HCT116 (cell line): ENCODE measurements around the gene P2RX1. TPM values are rescaled to one million over a fixed set of nuclear protein-coding genes. Genes with fewer than 3 reads are reported as not detected.

Experiments used
- ATAC-seq: fragments of 200-7000 bp; cut with Tn5 transposase; 2 replicates; pipeline ENCODE4 v1.9.1; 2020; ENCODE audit warnings: mild to moderate bottlenecking, moderate library complexity
- BruUV-seq: library from RNA; stranded (reverse); fragments of 400-500 nt; replicated peaks from 2 replicates; lab custom pipeline; 2021; lab: Mats Ljungman, UMichigan
- CTCF ChIA-PET: fragments of 300-600 bp; sonication (Branson Sonifier 250); formaldehyde crosslinking; loops from one replicate; lab custom pipeline; 2021; ENCODE audit warnings: antibody characterized with exemption; lab: Charles Lee
- POLR2A ChIA-PET: fragments of 300-600, 350-600 bp; sonication (Branson Sonifier 250); formaldehyde crosslinking; loops from one replicate; lab custom pipeline; 2021; ENCODE audit warnings: antibody characterized with exemption; lab: Charles Lee
- RAD21 ChIA-PET, 2 experiments: fragments of 300-600 bp; sonication (Branson Sonifier 250); formaldehyde crosslinking; loops; one replicate each; lab custom pipeline; 2023; ENCODE audit warnings: low total read pairs in 2 of 2; ENCODE audit not compliant: uncharacterized antibody in 2 of 2, unreplicated experiment in 2 of 2, low non-redundant PET in 1 of 2; lab: Charles Lee
- DNase-seq: peaks from one replicate; pipeline ENCODE4 v3.0.0-alpha.2; 2010; ENCODE audit warnings: low read depth, low spot score
- H2AFZ ChIP-seq: fragments of 200-600 bp; shearing (Covaris generic), sonication (generic); 2 replicates; pipeline ENCODE4 v1.6.1; 2017; ENCODE audit warnings: low read depth, mixed run types, mixed read lengths, antibody characterized with exemption, low read length; ENCODE audit not compliant: poor library complexity, severe bottlenecking
- H3K27ac ChIP-seq: 2 replicates; pipeline ENCODE4 v1.5.1; 2012; ENCODE audit warnings: low read depth, low read length
- H3K27me3 ChIP-seq: fragments of 200-600 bp; sonication (generic); 2 replicates; pipeline ENCODE4 v1.6.1; 2016; ENCODE audit warnings: mixed run types, low read length, mixed read lengths; ENCODE audit not compliant: insufficient read depth
- H3K36me3 ChIP-seq, 2 experiments: fragments of 200-500 bp in 1 of 2; fragments of 200-600 bp in 1 of 2; sonication (Bioruptor generic) in 1 of 2; sonication (generic) in 1 of 2; 2 replicates each; pipeline versions ENCODE4 v1.5.1 to v1.6.1; 2014 to 2016; ENCODE audit warnings: low read length in 2 of 2, inconsistent platforms in 1 of 2, mixed read lengths in 1 of 2, mixed run types in 1 of 2; ENCODE audit not compliant: insufficient read depth in 2 of 2, control insufficient read depth in 1 of 2
- H3K4me1 ChIP-seq, 2 experiments: fragments of 200-600 bp in 1 of 2; sonication (generic) in 1 of 2; 2 replicates each; pipeline versions ENCODE4 v1.5.1 to v1.6.1; 2012 to 2017; ENCODE audit warnings: low read length in 2 of 2, inconsistent platforms in 1 of 2, mild to moderate bottlenecking in 1 of 2, mixed read lengths in 1 of 2, mixed run types in 1 of 2, moderate library complexity in 1 of 2; ENCODE audit not compliant: insufficient read depth in 2 of 2, control insufficient read depth in 1 of 2
- H3K4me2 ChIP-seq: fragments of 200-600 bp; sonication (generic); 2 replicates; pipeline ENCODE4 v1.6.1; 2017; ENCODE audit warnings: mixed run types, low read length, mixed read lengths
- H3K4me3 ChIP-seq, 2 experiments: fragments of 200-600 bp in 1 of 2; sonication (generic) in 1 of 2; replicated peaks in 1 of 2; 2 replicates each; pipeline ENCODE4 v1.5.1; 2011 to 2016; ENCODE audit warnings: low read length in 2 of 2, control low read depth in 1 of 2, low read depth in 1 of 2, mild to moderate bottlenecking in 1 of 2, mixed read lengths in 1 of 2, mixed run types in 1 of 2
- H3K79me2 ChIP-seq: fragments of 200-600 bp; sonication (generic); 2 replicates; pipeline ENCODE4 v1.6.1; 2017; ENCODE audit warnings: mild to moderate bottlenecking, mixed run types, low read length, moderate library complexity, mixed read lengths; ENCODE audit not compliant: insufficient read depth
- H3K9ac ChIP-seq: fragments of 200-600 bp; sonication (generic); 2 replicates; pipeline ENCODE4 v1.6.1; 2016; ENCODE audit warnings: low read length, mixed read lengths
- H3K9me2 ChIP-seq: fragments of 200-600 bp; sonication (generic), shearing (Covaris generic); 2 replicates; pipeline ENCODE4 v1.6.1; 2017; ENCODE audit warnings: mixed run types, mild to moderate bottlenecking, moderate library complexity; ENCODE audit not compliant: insufficient read depth
- H3K9me3 ChIP-seq, 2 experiments: fragments of 200-500 bp in 1 of 2; fragments of 200-600 bp in 1 of 2; sonication (Bioruptor generic) in 1 of 2; sonication (generic) in 1 of 2; 2 replicates each; pipeline ENCODE4 v1.6.1; 2014 to 2017; ENCODE audit warnings: low read length in 2 of 2, mixed read lengths in 2 of 2, inconsistent platforms in 1 of 2, low read depth in 1 of 2, mild to moderate bottlenecking in 1 of 2, mixed run types in 1 of 2, moderate library complexity in 1 of 2; ENCODE audit not compliant: control insufficient read depth in 1 of 2, insufficient read depth in 1 of 2
- H4K20me1 ChIP-seq: fragments of 200-600 bp; sonication (generic), shearing (Covaris generic); 2 replicates; pipeline ENCODE4 v1.6.1; 2017; ENCODE audit warnings: mixed run types, mild to moderate bottlenecking, moderate library complexity; ENCODE audit not compliant: insufficient read depth
- CTCF ChIP-seq, 3 experiments: fragments of 200-600 bp in 1 of 3; sonication (generic) in 1 of 3; IDR thresholded peaks in 2 of 3; conservative IDR thresholded peaks in 1 of 3; 2 replicates each; pipeline ENCODE4 v1.5.1; 2012 to 2017; ENCODE audit warnings: low read depth in 2 of 3, low read length in 2 of 3, antibody characterized with exemption in 1 of 3, borderline replicate concordance in 1 of 3, control low read depth in 1 of 3, mild to moderate bottlenecking in 1 of 3, mixed read lengths in 1 of 3, mixed run types in 1 of 3, moderate library complexity in 1 of 3; ENCODE audit not compliant: insufficient read depth in 1 of 3
- ELF1 ChIP-seq: IDR thresholded peaks from 2 replicates; pipeline ENCODE4 v1.6.1; 2012; ENCODE audit warnings: low read depth, borderline replicate concordance
- EZH2 ChIP-seq: fragments of 200-600 bp; sonication (generic); IDR thresholded peaks from 2 replicates; pipeline ENCODE4 v1.6.1; 2017; ENCODE audit warnings: antibody characterized with exemption, mixed run types
- EZH2phosphoT487 ChIP-seq: fragments of 200-600 bp; IDR thresholded peaks from 2 replicates; pipeline ENCODE4 v1.6.1; 2018; ENCODE audit warnings: antibody characterized with exemption, borderline replicate concordance
- POLR2A ChIP-seq: IDR thresholded peaks from 2 replicates; pipeline ENCODE4 v1.7.0; 2011; ENCODE audit warnings: borderline replicate concordance; ENCODE audit not compliant: insufficient read depth, insufficient read length; ENCODE audit errors: extremely low read depth
- REST ChIP-seq: IDR thresholded peaks from 2 replicates; pipeline ENCODE4 v1.6.1; 2012; ENCODE audit warnings: low read depth
- SP1 ChIP-seq: IDR thresholded peaks from 2 replicates; pipeline ENCODE4 v1.6.1; 2012; ENCODE audit warnings: low read depth
- YY1 ChIP-seq: IDR thresholded peaks from 2 replicates; pipeline ENCODE4 v1.6.1; 2011; ENCODE audit warnings: low read length, low read depth, moderate library complexity, mild to moderate bottlenecking; ENCODE audit not compliant: insufficient replicate concordance; ENCODE audit errors: extremely low read depth
- ZFX ChIP-seq: fragments of 450-650 bp; IDR thresholded peaks from 2 replicates; pipeline ENCODE4 v1.6.1; 2017
- ZNF274 ChIP-seq: fragments of 200-500 bp; sonication (Bioruptor generic); IDR thresholded peaks from 2 replicates; pipeline ENCODE4 v1.6.1; 2014; ENCODE audit warnings: mild to moderate bottlenecking, low read depth, low read length, inconsistent platforms
- intact Hi-C: fragments of 100-400 bp; cut with micrococcal nuclease; formaldehyde crosslinking; loops from 2 replicates; pipeline ENCODE4 v1.10.0; 2022
- total RNA-seq: library from RNA; stranded (reverse); gene quantifications from one replicate; pipeline ENCODE4 v1.2.1, GENCODE V29; 2021; ENCODE audit not compliant: unreplicated experiment

The P2RX1 gene
- total RNA-seq, 1 experiment from 2014 or later, result not detected

GRCh38 chr17:3884188-3884587 lies 32.1 kb downstream of the P2RX1 start (continued):
- TF ChIP-seq ELF1, result no peak
- no peak for TF ChIP-seq YY1

GRCh38 chr17:3882276-3882675 lies 34.0 kb downstream of the P2RX1 start:
- no peaks in the 10 kb centered on the region for H3K9me2 ChIP-seq
- H3K9me3 ChIP-seq, result no peaks in the 10 kb centered on the region
- peaks cover 4 to 13% of the 10 kb centered on the region in 2 experiments; a peak in 2 of 4 replicates for H3K36me3 ChIP-seq
- no peak for TF ChIP-seq ZFX
- no peak for TF ChIP-seq REST
- TF ChIP-seq EZH2phosphoT487, result no peak
- no peak for TF ChIP-seq POLR2A
- TF ChIP-seq YY1, result no peak
- TF ChIP-seq EZH2, result no peak
- TF ChIP-seq CTCF (IDR thresholded peaks at IDR 0.05 in 2 of 3, conservative IDR thresholded peaks at IDR 0.05 in 1 of 3; ENCODE audit: borderline replicate concordance in 1 of 3, insufficient read depth in 1 of 3, low read depth in 2 of 3, low read length in 2 of 3), result no peak
- TF ChIP-seq SP1, result no peak
- no peak for TF ChIP-seq ZNF274
- peaks cover 10% of the 10 kb centered on the region; the same call in 1 of the 2 replicates for H3K79me2 ChIP-seq
- ChIA-PET RAD21 (no interaction called here), CTCF (no interaction called here), POLR2A (no interaction called here)
- DNase-seq, result no peak
- H3K27ac ChIP-seq, result no peak overlapping the region
- H3K27me3 ChIP-seq, result no peaks in the 10 kb centered on the region
- no peak overlapping the region for H2AFZ ChIP-seq
- intact Hi-C loops, result no loop called here
- no peak overlapping the region for H3K4me2 ChIP-seq
- no peaks in the 10 kb centered on the region for H4K20me1 ChIP-seq
- no TSS peak for BruUV-seq
- no peak overlapping the region for H3K4me3 ChIP-seq
- H3K4me1 ChIP-seq, result peaks cover 15 to 19% of the 10 kb centered on the region in 2 experiments
- H3K9ac ChIP-seq, result no peak overlapping the region
- no peak for ATAC-seq
